Measurements from ENCODE around the gene FCRL5.
A peak's percentile ranks its signal among the peaks of the same experiment; 100 is the strongest.

Gene FCRL5

DNA sequence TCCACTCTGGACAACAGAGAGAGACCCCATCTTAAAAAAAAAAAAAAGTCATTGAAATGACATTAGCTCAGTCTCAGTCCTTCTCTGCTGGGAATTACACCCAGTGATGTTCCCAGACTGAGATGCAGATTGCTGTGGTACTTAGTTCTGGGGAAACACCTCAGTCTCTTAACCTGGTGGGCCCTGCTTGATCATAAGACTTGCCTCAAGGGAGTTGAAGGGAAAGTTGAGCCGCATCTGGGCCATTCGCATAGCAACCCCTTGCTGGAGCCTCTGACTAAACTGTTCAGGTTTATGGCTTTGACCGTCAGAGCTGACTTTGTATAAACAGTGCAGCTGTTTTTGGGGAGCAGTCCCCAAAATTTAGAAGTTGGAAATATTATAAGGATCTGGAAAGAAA, 32.2 kb upstream of the FCRL5 start:
- H3K4me1 ChIP-seq (ENCODE audit: control extremely low read depth in 1 of 4, control insufficient read depth in 4 of 4, insufficient read depth in 4 of 4, low read length in 3 of 4): peaks cover 0 to 11% (median 6%) of the 10 kb centered on the region in 4 experiments
- CTCF ChIA-PET: interaction anchor here (0.6 to 2.2 kb wide), 7 partner anchors 9 to 1410 kb away, joined by 3 to 6 read pairs (median 3); no protein-coding TSS in a partner anchor
- H3K36me3 ChIP-seq (ENCODE audit: control insufficient read depth in 4 of 4, insufficient read depth in 4 of 4, low read length in 3 of 4): no peaks in the 10 kb centered on the region
- no peak for DNase-seq
- H3K27me3 ChIP-seq (replicated peaks in 2 of 5; ENCODE audit: control insufficient read depth in 4 of 5, insufficient read depth in 5 of 5, low read length in 4 of 5): peaks cover 0 to 54% (median 25%) of the 10 kb centered on the region in 5 experiments
- no peak overlapping the region for H3K4me3 ChIP-seq (ENCODE audit: control insufficient read depth in 1 of 7, extremely low read depth in 1 of 7, insufficient read depth in 4 of 7, low read depth in 2 of 7, low read length in 6 of 7)
- H3K9me3 ChIP-seq (ENCODE audit: control extremely low read depth in 1 of 5, control insufficient read depth in 4 of 5, insufficient read depth in 2 of 5, low read depth in 1 of 5, low read length in 4 of 5): peaks cover 0 to 7% (median 3%) of the 10 kb centered on the region in 5 experiments
- POLR2A ChIA-PET: no interaction called here
- WGBS (ENCODE audit: insufficient coverage): 90% methylated on average over 3 of the region's 3 CpGs
- H3K27ac ChIP-seq (ENCODE audit: insufficient read depth in 1 of 2, low read depth in 1 of 2, low read length in 2 of 2, poor library complexity in 1 of 2, severe bottlenecking in 2 of 2): no peak overlapping the region

DNA sequence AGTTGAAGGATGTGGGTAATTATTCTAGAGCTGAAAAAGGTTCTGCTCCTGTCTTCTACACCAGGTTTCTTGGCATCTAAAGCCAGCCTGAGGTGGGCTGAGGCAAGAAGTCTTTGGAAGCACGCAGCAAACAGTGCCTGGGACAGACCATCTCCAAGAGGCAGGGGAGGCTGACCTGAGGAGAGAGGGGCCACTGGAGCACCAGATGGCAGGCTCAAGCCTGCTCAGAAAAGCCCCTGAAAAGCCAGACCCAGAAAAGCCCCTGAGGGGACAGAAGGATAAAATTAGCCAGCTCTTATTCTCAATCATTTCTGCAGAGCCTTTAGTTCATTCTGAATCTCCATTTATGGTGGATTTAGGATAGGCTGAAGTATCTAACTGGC, 28.5 kb upstream of the FCRL5 start:
- no peak overlapping the region for H3K4me3 ChIP-seq (ENCODE audit: control insufficient read depth in 1 of 7, extremely low read depth in 1 of 7, insufficient read depth in 4 of 7, low read depth in 2 of 7, low read length in 6 of 7)
- peaks cover 0 to 22% (median 14%) of the 10 kb centered on the region in 5 experiments for H3K27me3 ChIP-seq (replicated peaks in 2 of 5; ENCODE audit: control insufficient read depth in 4 of 5, insufficient read depth in 5 of 5, low read length in 4 of 5)
- no peak for DNase-seq
- ChIA-PET CTCF (interaction anchor here (0.9 to 5.9 kb wide), 29 partner anchors 8 to 543 kb away, joined by 3 to 50 read pairs (median 6); no protein-coding TSS in a partner anchor), POLR2A (no interaction called here)
- H3K27ac ChIP-seq (ENCODE audit: insufficient read depth in 1 of 2, low read depth in 1 of 2, low read length in 2 of 2, poor library complexity in 1 of 2, severe bottlenecking in 2 of 2): no peak overlapping the region
- H3K4me1 ChIP-seq (ENCODE audit: control extremely low read depth in 1 of 4, control insufficient read depth in 4 of 4, insufficient read depth in 4 of 4, low read length in 3 of 4): peaks cover 0 to 11% (median 6%) of the 10 kb centered on the region in 4 experiments
- H3K9me3 ChIP-seq (ENCODE audit: control extremely low read depth in 1 of 5, control insufficient read depth in 4 of 5, insufficient read depth in 2 of 5, low read depth in 1 of 5, low read length in 4 of 5): peaks cover 0 to 7% (median 3%) of the 10 kb centered on the region in 5 experiments
- no peaks in the 10 kb centered on the region for H3K36me3 ChIP-seq (ENCODE audit: control insufficient read depth in 4 of 4, insufficient read depth in 4 of 4, low read length in 3 of 4)
- 100% methylated on average over 1 of the region's 1 CpG for WGBS (ENCODE audit: insufficient coverage)

DNA sequence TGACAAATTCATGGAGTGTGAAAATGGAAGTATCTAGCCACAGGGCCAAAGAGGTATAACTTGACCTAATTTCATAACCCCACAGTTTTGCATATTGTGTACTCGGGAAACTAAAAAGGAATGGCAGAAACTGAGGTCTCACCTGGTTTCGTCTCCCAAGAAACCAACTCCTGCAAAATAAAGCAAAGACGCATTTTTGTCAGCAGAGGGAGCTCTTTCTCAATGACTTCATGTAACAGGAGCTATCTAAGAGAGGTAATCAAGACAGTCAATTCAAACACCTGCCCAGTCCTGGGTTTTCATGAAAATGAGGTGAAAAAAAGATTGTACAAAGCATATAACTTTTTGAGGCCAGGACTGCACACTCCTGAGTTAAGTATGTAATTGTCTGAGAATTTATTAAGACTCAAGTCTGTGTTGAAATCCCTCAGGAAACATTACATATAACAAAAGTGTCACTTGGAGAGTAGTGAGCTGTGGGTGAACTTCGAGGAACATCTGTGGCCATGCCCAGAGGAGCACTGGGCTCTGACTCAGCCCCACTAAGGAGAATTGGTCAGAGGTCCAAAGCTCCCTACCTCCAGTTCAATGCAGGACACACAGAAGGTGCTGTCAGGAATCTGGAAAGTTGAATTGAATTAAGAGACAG, 28.0 kb upstream of the FCRL5 start:
- Histone ChIP-seq H3K36me3 (ENCODE audit: control insufficient read depth in 4 of 4, insufficient read depth in 4 of 4, low read length in 3 of 4) (no peaks in the 10 kb centered on the region), H3K9me3 (ENCODE audit: control extremely low read depth in 1 of 5, control insufficient read depth in 4 of 5, insufficient read depth in 2 of 5, low read depth in 1 of 5, low read length in 4 of 5) (peaks cover 0 to 7% (median 3%) of the 10 kb centered on the region in 5 experiments), H3K4me1 (ENCODE audit: control extremely low read depth in 1 of 4, control insufficient read depth in 4 of 4, insufficient read depth in 4 of 4, low read length in 3 of 4) (peaks cover 0 to 11% (median 6%) of the 10 kb centered on the region in 4 experiments), H3K27ac (ENCODE audit: insufficient read depth in 1 of 2, low read depth in 1 of 2, low read length in 2 of 2, poor library complexity in 1 of 2, severe bottlenecking in 2 of 2) (no peak overlapping the region), H3K4me3 (ENCODE audit: control insufficient read depth in 1 of 7, extremely low read depth in 1 of 7, insufficient read depth in 4 of 7, low read depth in 2 of 7, low read length in 6 of 7) (no peak overlapping the region), H3K27me3 (replicated peaks in 2 of 5; ENCODE audit: control insufficient read depth in 4 of 5, insufficient read depth in 5 of 5, low read length in 4 of 5) (peaks cover 0 to 21% (median 10%) of the 10 kb centered on the region in 5 experiments)
- POLR2A ChIA-PET: interaction anchor here (0.6 kb wide), 1 partner anchor 714 kb away, joined by 3 read pairs; no protein-coding TSS in a partner anchor
- peak; percentile 67 to 79 (median 72) for DNase-seq
- 5% methylated on average over 4 of the region's 4 CpGs for WGBS (ENCODE audit: insufficient coverage)
- CTCF ChIA-PET: interaction anchor here (0.7 to 5.9 kb wide), 34 partner anchors 8 to 544 kb away, joined by 3 to 50 read pairs (median 5); no protein-coding TSS in a partner anchor

DNA sequence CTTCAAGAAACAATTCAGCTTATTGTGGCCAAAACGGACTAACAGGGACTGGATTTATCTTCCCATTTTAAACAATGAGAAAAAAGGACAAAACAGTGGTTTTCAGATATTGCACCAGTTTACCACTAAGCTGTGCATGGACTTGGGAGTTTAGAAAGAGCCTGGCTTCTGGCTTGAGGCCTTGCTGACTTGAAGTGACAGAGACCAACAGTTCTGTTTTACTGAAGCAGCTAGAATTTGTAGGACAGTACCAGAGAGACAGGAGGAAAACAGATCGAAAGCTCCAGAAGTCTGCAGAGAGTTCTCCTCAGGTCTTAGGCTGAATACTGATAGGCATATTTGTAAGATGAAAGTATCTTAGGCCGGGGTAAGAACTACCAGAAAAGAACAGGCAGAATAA, 25.1 kb upstream of the FCRL5 start:
- ChIA-PET POLR2A (no interaction called here), CTCF (interaction anchor here (0.8 to 5.9 kb wide), 12 partner anchors 8 to 547 kb away, joined by 3 to 50 read pairs (median 6); no protein-coding TSS in a partner anchor)
- H3K36me3 ChIP-seq (ENCODE audit: control insufficient read depth in 4 of 4, insufficient read depth in 4 of 4, low read length in 3 of 4): no peaks in the 10 kb centered on the region
- WGBS (ENCODE audit: insufficient coverage): 89% methylated on average over 3 of the region's 3 CpGs
- H3K27me3 ChIP-seq (replicated peaks in 2 of 5; ENCODE audit: control insufficient read depth in 4 of 5, insufficient read depth in 5 of 5, low read length in 4 of 5): peaks cover 0 to 10% (median 5%) of the 10 kb centered on the region in 5 experiments
- H3K9me3 ChIP-seq (ENCODE audit: control extremely low read depth in 1 of 5, control insufficient read depth in 4 of 5, insufficient read depth in 2 of 5, low read depth in 1 of 5, low read length in 4 of 5): no peaks in the 10 kb centered on the region
- no peak for DNase-seq
- H3K4me3 ChIP-seq (ENCODE audit: control insufficient read depth in 1 of 7, extremely low read depth in 1 of 7, insufficient read depth in 4 of 7, low read depth in 2 of 7, low read length in 6 of 7): no peak overlapping the region
- H3K4me1 ChIP-seq (ENCODE audit: control extremely low read depth in 1 of 4, control insufficient read depth in 4 of 4, insufficient read depth in 4 of 4, low read length in 3 of 4): peaks cover 0 to 7% (median 6%) of the 10 kb centered on the region in 4 experiments
- H3K27ac ChIP-seq (ENCODE audit: insufficient read depth in 1 of 2, low read depth in 1 of 2, low read length in 2 of 2, poor library complexity in 1 of 2, severe bottlenecking in 2 of 2): no peak overlapping the region

DNA sequence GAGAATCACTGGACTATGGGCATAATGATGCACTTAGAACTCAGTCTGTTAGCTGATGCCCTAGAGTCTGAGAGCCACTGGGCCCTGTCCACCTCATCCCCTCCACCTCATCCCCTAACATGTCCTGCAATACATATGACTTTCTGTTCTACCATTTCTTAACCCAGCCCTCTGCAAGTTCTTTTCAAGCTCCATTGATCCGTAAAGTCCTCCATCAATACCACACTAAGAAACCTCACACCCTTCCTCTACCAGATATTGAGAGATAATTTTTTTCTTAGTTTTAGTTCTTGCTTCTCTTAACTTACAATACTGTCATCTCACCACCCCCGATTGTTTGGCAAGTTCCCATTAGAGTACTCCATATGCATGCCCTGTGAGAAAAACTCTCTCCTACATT, 23.4 kb upstream of the FCRL5 start:
- POLR2A ChIA-PET: no interaction called here
- WGBS (ENCODE audit: insufficient coverage): 100% methylated on average over 1 of the region's 2 CpGs
- CTCF ChIA-PET: interaction anchor here (1.0 to 1.7 kb wide), 3 partner anchors 9 to 21 kb away, joined by 3 to 5 read pairs (median 5); no protein-coding TSS in a partner anchor

DNA sequence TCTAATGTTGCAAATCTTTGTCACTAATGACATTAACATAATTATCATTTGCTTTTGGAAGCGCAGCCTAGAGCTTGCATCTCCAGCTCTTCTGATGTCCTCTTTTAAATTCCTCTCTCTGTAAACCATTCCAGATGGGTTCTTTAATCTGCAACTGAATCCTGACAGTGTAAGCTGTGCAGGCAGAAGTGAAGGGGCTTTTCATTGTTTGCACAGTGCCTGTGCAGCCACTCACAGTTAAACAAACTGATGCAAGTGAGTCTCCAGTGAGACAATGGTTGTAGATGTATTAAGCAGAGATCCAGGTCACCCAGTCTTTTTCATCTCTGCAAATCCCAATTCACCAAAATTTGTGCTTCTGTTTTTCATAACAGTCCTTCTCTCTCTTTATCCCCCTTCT, 22.5 kb upstream of the FCRL5 start:
- ChIA-PET CTCF (interaction anchor here (1.0 to 1.7 kb wide), 4 partner anchors 9 to 376 kb away, joined by 3 to 5 read pairs (median 4); no protein-coding TSS in a partner anchor), POLR2A (no interaction called here)
- no CpG with 5 or more reads among the region's 1 CpG for WGBS (ENCODE audit: insufficient coverage)
- Histone ChIP-seq H3K9me3 (ENCODE audit: control extremely low read depth in 1 of 5, control insufficient read depth in 4 of 5, insufficient read depth in 2 of 5, low read depth in 1 of 5, low read length in 4 of 5) (no peaks in the 10 kb centered on the region), H3K4me3 (ENCODE audit: control insufficient read depth in 1 of 7, extremely low read depth in 1 of 7, insufficient read depth in 4 of 7, low read depth in 2 of 7, low read length in 6 of 7) (no peak overlapping the region), H3K27me3 (replicated peaks in 2 of 5; ENCODE audit: control insufficient read depth in 4 of 5, insufficient read depth in 5 of 5, low read length in 4 of 5) (peaks cover 0 to 9% (median 0%) of the 10 kb centered on the region in 5 experiments), H3K27ac (ENCODE audit: insufficient read depth in 1 of 2, low read depth in 1 of 2, low read length in 2 of 2, poor library complexity in 1 of 2, severe bottlenecking in 2 of 2) (no peak overlapping the region), H3K4me1 (ENCODE audit: control extremely low read depth in 1 of 4, control insufficient read depth in 4 of 4, insufficient read depth in 4 of 4, low read length in 3 of 4) (no peaks in the 10 kb centered on the region), H3K36me3 (ENCODE audit: control insufficient read depth in 4 of 4, insufficient read depth in 4 of 4, low read length in 3 of 4) (no peaks in the 10 kb centered on the region)
- no peak for DNase-seq

More for the DNA sequence above, 23.4 kb upstream of the FCRL5 start:
- no peak for DNase-seq
- Histone ChIP-seq H3K36me3 (ENCODE audit: control insufficient read depth in 4 of 4, insufficient read depth in 4 of 4, low read length in 3 of 4) (no peaks in the 10 kb centered on the region), H3K9me3 (ENCODE audit: control extremely low read depth in 1 of 5, control insufficient read depth in 4 of 5, insufficient read depth in 2 of 5, low read depth in 1 of 5, low read length in 4 of 5) (no peaks in the 10 kb centered on the region), H3K27me3 (replicated peaks in 2 of 5; ENCODE audit: control insufficient read depth in 4 of 5, insufficient read depth in 5 of 5, low read length in 4 of 5) (peaks cover 0 to 8% (median 0%) of the 10 kb centered on the region in 5 experiments), H3K4me1 (ENCODE audit: control extremely low read depth in 1 of 4, control insufficient read depth in 4 of 4, insufficient read depth in 4 of 4, low read length in 3 of 4) (no peaks in the 10 kb centered on the region), H3K4me3 (ENCODE audit: control insufficient read depth in 1 of 7, extremely low read depth in 1 of 7, insufficient read depth in 4 of 7, low read depth in 2 of 7, low read length in 6 of 7) (no peak overlapping the region), H3K27ac (ENCODE audit: insufficient read depth in 1 of 2, low read depth in 1 of 2, low read length in 2 of 2, poor library complexity in 1 of 2, severe bottlenecking in 2 of 2) (no peak overlapping the region)

Measured in common myeloid progenitor, CD34-positive (primary cell).